K562 (cell line): ENCODE results near the gene COP1. TPM values are rescaled to one million over a fixed set of nuclear protein-coding genes. Genes with fewer than 3 reads are reported as not detected.
A peak's percentile ranks its signal among the peaks of the same experiment; 100 is the strongest.

Experiments
- ATAC-seq: fragments of 200-7000 bp; cut with Tn5 transposase; 3 replicates; pipeline ENCODE4 v1.9.1; 2020; ENCODE audit warnings: moderate library complexity
- BruUV-seq: library from RNA; stranded (reverse); fragments of 400-500 nt; replicated peaks from 2 replicates; lab custom pipeline; 2021; lab: Mats Ljungman, UMichigan
- CTCF ChIA-PET: fragments of 300-600 bp; formaldehyde crosslinking; extraction: SDS; loops from one replicate; lab custom pipeline; 2021; ENCODE audit warnings: low intra/inter-chr PET ratio; lab: Yijun Ruan, JAX
- POLR2A ChIA-PET: fragments of 300-600, 350-650 bp; sonication (Branson Sonifier 250); formaldehyde crosslinking; extraction: SDS; loops from one replicate; lab custom pipeline; 2021; ENCODE audit warnings: antibody characterized with exemption, inconsistent platforms; lab: Yijun Ruan, JAX
- DNase-seq, 4 experiments: peaks; one replicate each; pipeline versions ENCODE4 v3.0.0 to v3.0.0-alpha.2; 2011 to 2018; ENCODE audit warnings: low spot score in 3 of 4, mixed read lengths in 3 of 4; ENCODE audit errors: extremely low read depth in 1 of 4
- FAIRE-seq: peaks from 2 replicates; lab custom pipeline; 2011; peaks lifted over from hg19 to GRCh38; lab: Jason Lieb, UNC
- H2AFZ ChIP-seq: 2 replicates; pipeline ENCODE4 v1.6.0; 2011; ENCODE audit warnings: low read depth, low read length, control low read depth, inconsistent platforms
- H3K27ac ChIP-seq: fragments of 200-600 bp; 3 replicates; pipeline ENCODE4 v1.8.0; 2011; ENCODE audit warnings: low read depth, mild to moderate bottlenecking, control low read depth, inconsistent platforms, low read length, moderate library complexity, mixed read lengths; ENCODE audit errors: extremely low read depth
- H3K27me3 ChIP-seq, 2 experiments: fragments of 300-600 bp in 1 of 2; 2 replicates in 1 of 2; 3 replicates in 1 of 2; pipeline versions ENCODE4 v1.6.0 to v1.8.0; 2011; ENCODE audit warnings: inconsistent platforms in 2 of 2, low read length in 2 of 2, mild to moderate bottlenecking in 1 of 2, mixed read lengths in 1 of 2, moderate library complexity in 1 of 2; ENCODE audit not compliant: control insufficient read depth in 2 of 2, insufficient read depth in 2 of 2
- H3K36me3 ChIP-seq: fragments of 300-600 bp; 3 replicates; pipeline ENCODE4 v1.8.0; 2011; ENCODE audit warnings: mild to moderate bottlenecking, low read length, inconsistent platforms; ENCODE audit not compliant: control insufficient read depth, insufficient read depth
- H3K4me1 ChIP-seq, 2 experiments: fragments of 200-600 bp in 1 of 2; replicated peaks in 1 of 2; 2 replicates in 1 of 2; 3 replicates in 1 of 2; pipeline versions ENCODE4 v1.5.1 to v1.8.0; 2011; ENCODE audit warnings: inconsistent platforms in 2 of 2, low read length in 2 of 2, mild to moderate bottlenecking in 1 of 2, mixed read lengths in 1 of 2, moderate library complexity in 1 of 2; ENCODE audit not compliant: control insufficient read depth in 2 of 2, insufficient read depth in 2 of 2
- H3K4me2 ChIP-seq: 2 replicates; pipeline ENCODE4 v1.6.1; 2011; ENCODE audit warnings: low read length, control low read depth, inconsistent platforms, mixed read lengths; ENCODE audit not compliant: insufficient read depth
- H3K4me3 ChIP-seq: fragments of 200-600 bp; sonication (generic), shearing (Covaris generic); 2 replicates; pipeline ENCODE4 v1.5.1; 2016; ENCODE audit warnings: control low read depth, inconsistent platforms
- H3K79me2 ChIP-seq: fragments of 200-600 bp; 3 replicates; pipeline ENCODE4 v1.8.0; 2011; ENCODE audit warnings: low read length, inconsistent platforms; ENCODE audit not compliant: control insufficient read depth, insufficient read depth
- H3K9ac ChIP-seq, 2 experiments: 2 replicates each; pipeline versions ENCODE4 v1.6.0 to v1.6.1; 2011; ENCODE audit warnings: low read depth in 2 of 2, low read length in 2 of 2, control low read depth in 1 of 2, inconsistent platforms in 1 of 2, mild to moderate bottlenecking in 1 of 2, mixed read lengths in 1 of 2; ENCODE audit not compliant: insufficient read depth in 1 of 2
- H3K9me1 ChIP-seq: one replicate; pipeline ENCODE4 v1.6.0; 2011; ENCODE audit warnings: inconsistent platforms, mild to moderate bottlenecking, low read length, moderate library complexity; ENCODE audit not compliant: control insufficient read depth, insufficient read depth
- H3K9me3 ChIP-seq: replicated peaks from 2 replicates; pipeline ENCODE4 v1.5.1; 2011; ENCODE audit warnings: low read depth, low read length, inconsistent platforms; ENCODE audit not compliant: control insufficient read depth, insufficient read depth
- H4K20me1 ChIP-seq: replicated peaks from 2 replicates; pipeline ENCODE4 v1.6.1; 2011; ENCODE audit warnings: low read length, inconsistent platforms, mixed read lengths; ENCODE audit not compliant: control insufficient read depth, insufficient read depth
- CAMTA2 ChIP-seq: fragments of 250-450 bp; sonication (Bioruptor Pico); conservative IDR thresholded peaks from 2 replicates; pipeline ENCODE4 v1.5.1; 2022
- EHMT2 ChIP-seq: fragments of 450-650 bp; IDR thresholded peaks from 2 replicates; pipeline ENCODE4 v1.6.1; 2018; ENCODE audit warnings: antibody characterized with exemption
- HDAC8 ChIP-seq: fragments of 450-650 bp; IDR thresholded peaks from 2 replicates; pipeline ENCODE4 v1.6.1; 2016; ENCODE audit warnings: mild to moderate bottlenecking, missing genetic modification characterization, moderate library complexity, missing compliant biosample characterization
- WGBS: fragments of 100-300 bp; shearing (Covaris generic); methylation state at CpG from one replicate; pipeline ENCODE4 v1.1.6; 2016; ENCODE audit warnings: low coverage, mixed read lengths; ENCODE audit not compliant: insufficient coverage; ENCODE audit errors: missing lambda C conversion rate; 5-methylcytosine and 5-hydroxymethylcytosine counted together
- in situ Hi-C: fragments of 300-500 bp; cut with MboI; formaldehyde crosslinking; loops from 4 replicates; pipeline ENCODE4 v1.15.0; 2018; ENCODE audit warnings: inconsistent platforms, mixed read lengths
- intact Hi-C: fragments of 100-400 bp; cut with micrococcal nuclease; formaldehyde crosslinking; loops from 2 replicates; pipeline ENCODE4 v1.14.2; 2022
- polyA plus RNA-seq, 8 experiments: library from polyadenylated mRNA; depleted of rRNA in 4 of 8; stranded (reverse) in 5 of 8; unstranded in 3 of 8; fragments of >200 nt; fragmentation: Nextera tagmentation in 2 of 8; fragmentation: Illumina TruSeq in 1 of 8; extraction: Ambion mirVana in 2 of 8; extraction: Trizol in 1 of 8; gene quantifications; 2 replicates each; pipeline versions ENCODE4 v1.2.1 to v1.2.3, GENCODE V29; 2011 to 2014; ENCODE audit warnings: inconsistent platforms in 1 of 8, missing spikeins in 1 of 8
- total RNA-seq, 7 experiments: library from RNA; depleted of rRNA in 6 of 7; stranded (reverse); fragments of >200 nt in 6 of 7; fragmentation: Illumina TruSeq in 2 of 7; extraction: Trizol in 2 of 7; gene quantifications; 2 replicates each; pipeline versions ENCODE4 v1.2.1 to v1.2.3, GENCODE V29; 2011 to 2021; ENCODE audit warnings: low replicate concordance in 1 of 7
- TF ChIP-seq, protein P1 (sequence below): sonication (generic); formaldehyde crosslinking; IDR thresholded peaks from 2 replicates; pipeline ENCODE4 v1.8.0; 2022; ENCODE audit warnings: mild to moderate bottlenecking, low read depth, missing genetic modification reagents
- TF ChIP-seq, protein P2 (sequence below), 2 experiments: fragments of 450-650 bp; formaldehyde crosslinking in 1 of 2; IDR thresholded peaks; 2 replicates each; pipeline versions ENCODE4 v1.4.0 to v1.6.1; 2014 to 2020; ENCODE audit warnings: mild to moderate bottlenecking in 2 of 2, borderline replicate concordance in 1 of 2, low read depth in 1 of 2
- TF ChIP-seq, protein P3 (sequence below): fragments of 450-650 bp; formaldehyde crosslinking; IDR thresholded peaks from 2 replicates; pipeline ENCODE4 v1.4.0; 2020; ENCODE audit warnings: mild to moderate bottlenecking, mixed read lengths

COP1 gene
- total and polyA plus RNA-seq, 9 of the 15 experiments (the other 6 are each of a cell fraction or from before 2014, with no cell fraction given): 25.8 to 77.7 (median 58.6) TPM

DNA sequence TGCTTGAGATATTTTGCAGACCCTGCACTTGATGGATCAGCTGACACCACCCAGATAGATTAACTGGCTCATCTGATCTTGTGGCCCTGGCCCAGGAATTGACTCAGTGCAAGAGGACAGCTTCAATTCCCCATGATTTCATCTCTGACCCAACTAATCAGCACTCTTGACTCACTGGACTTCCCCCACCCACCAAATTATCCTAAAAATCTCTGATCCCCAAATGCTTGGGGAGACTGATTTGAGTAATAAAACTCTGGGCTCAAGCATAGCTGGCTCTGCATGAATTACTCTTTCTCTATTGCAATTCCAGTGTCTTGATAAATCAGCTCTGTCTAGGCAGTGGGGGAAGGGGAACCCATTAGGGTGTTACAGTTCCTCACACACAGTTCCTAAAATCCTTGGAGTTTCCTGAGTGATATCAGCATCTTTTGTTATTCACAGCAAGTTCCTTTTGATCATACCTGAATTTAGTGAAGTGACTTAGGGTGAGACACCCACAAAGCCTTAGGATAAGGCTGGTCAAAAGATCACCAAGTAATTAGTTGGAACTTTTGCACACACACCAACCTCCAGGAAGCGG is 104.2 kb downstream of the COP1 start (continued):
- TF ChIP-seq, protein P1, sequence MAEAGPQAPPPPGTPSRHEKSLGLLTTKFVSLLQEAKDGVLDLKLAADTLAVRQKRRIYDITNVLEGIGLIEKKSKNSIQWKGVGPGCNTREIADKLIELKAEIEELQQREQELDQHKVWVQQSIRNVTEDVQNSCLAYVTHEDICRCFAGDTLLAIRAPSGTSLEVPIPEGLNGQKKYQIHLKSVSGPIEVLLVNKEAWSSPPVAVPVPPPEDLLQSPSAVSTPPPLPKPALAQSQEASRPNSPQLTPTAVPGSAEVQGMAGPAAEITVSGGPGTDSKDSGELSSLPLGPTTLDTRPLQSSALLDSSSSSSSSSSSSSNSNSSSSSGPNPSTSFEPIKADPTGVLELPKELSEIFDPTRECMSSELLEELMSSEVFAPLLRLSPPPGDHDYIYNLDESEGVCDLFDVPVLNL (CRISPR knock-in tag): no peak
- TF ChIP-seq CAMTA2 (CRISPR knock-in tag): no peak

DNA sequence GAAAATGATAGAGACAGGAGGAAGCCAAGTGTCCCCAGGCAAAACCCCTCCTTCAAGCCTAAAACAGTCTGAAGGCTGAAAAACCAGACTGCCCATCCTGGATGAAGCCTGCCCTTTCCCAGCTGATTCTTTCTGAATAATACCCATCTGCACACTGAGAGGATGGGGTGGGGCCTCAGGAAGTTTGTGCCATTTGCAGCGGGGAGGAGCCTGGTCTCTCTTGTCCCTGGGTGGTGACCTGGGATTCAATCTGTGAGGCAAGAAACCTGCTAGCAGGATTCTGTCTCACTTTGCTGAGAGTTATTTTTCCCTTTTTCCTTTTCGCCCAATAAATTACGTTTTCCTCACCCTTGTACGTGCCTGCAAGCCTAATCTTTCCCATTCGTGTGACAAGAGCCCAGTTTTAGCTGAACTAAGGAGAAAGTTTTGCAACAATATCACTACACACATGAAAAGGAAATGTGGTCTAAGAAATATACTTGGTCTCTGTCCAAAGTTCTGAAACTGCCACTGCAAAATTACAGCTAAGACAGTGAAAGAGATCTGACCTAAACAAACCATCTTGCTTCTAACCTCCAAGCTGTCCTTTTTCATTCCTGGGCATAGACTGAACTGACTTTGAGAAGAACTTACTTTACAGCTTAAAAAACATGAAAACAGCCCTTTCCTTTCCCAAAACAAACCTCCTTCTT is 105.0 kb downstream of the COP1 start:
- ChIA-PET CTCF (no interaction called here), POLR2A (no interaction called here)
- no peak overlapping the region for H3K4me3 ChIP-seq
- H3K9me3 ChIP-seq: peaks cover 18% of the 10 kb centered on the region; the same call in 1 of the 2 replicates
- no peak overlapping the region for H3K4me2 ChIP-seq
- BruUV-seq: no TSS peak
- no peaks in the 10 kb centered on the region for H4K20me1 ChIP-seq
- WGBS: 95% methylated on average over 5 of the region's 5 CpGs
- FAIRE-seq: no peak
- no peak overlapping the region for H2AFZ ChIP-seq
- no peak overlapping the region for H3K9ac ChIP-seq
- H3K79me2 ChIP-seq: no peaks in the 10 kb centered on the region
- no peak for DNase-seq
- intact Hi-C loops: no loop called here
- peaks cover 26% of the 10 kb centered on the region; the same call in 2 of the 3 replicates for H3K36me3 ChIP-seq
- no peak for ATAC-seq
- H3K9me1 ChIP-seq: no peaks in the 10 kb centered on the region
- H3K27ac ChIP-seq: no peak overlapping the region
- no peaks in the 10 kb centered on the region for H3K27me3 ChIP-seq
- H3K4me1 ChIP-seq: no peaks in the 10 kb centered on the region
- TF ChIP-seq HDAC8 (no peak), EHMT2 (peak; percentile 63; the same call in 1 of the 2 replicates)
- TF ChIP-seq, protein P2, sequence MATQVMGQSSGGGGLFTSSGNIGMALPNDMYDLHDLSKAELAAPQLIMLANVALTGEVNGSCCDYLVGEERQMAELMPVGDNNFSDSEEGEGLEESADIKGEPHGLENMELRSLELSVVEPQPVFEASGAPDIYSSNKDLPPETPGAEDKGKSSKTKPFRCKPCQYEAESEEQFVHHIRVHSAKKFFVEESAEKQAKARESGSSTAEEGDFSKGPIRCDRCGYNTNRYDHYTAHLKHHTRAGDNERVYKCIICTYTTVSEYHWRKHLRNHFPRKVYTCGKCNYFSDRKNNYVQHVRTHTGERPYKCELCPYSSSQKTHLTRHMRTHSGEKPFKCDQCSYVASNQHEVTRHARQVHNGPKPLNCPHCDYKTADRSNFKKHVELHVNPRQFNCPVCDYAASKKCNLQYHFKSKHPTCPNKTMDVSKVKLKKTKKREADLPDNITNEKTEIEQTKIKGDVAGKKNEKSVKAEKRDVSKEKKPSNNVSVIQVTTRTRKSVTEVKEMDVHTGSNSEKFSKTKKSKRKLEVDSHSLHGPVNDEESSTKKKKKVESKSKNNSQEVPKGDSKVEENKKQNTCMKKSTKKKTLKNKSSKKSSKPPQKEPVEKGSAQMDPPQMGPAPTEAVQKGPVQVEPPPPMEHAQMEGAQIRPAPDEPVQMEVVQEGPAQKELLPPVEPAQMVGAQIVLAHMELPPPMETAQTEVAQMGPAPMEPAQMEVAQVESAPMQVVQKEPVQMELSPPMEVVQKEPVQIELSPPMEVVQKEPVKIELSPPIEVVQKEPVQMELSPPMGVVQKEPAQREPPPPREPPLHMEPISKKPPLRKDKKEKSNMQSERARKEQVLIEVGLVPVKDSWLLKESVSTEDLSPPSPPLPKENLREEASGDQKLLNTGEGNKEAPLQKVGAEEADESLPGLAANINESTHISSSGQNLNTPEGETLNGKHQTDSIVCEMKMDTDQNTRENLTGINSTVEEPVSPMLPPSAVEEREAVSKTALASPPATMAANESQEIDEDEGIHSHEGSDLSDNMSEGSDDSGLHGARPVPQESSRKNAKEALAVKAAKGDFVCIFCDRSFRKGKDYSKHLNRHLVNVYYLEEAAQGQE (IDR thresholded peaks at IDR 0.05; ENCODE audit: borderline replicate concordance): peak; percentile 91
- TF ChIP-seq, protein P2 (CRISPR knock-in tag; IDR thresholded peaks at IDR 0.05; ENCODE audit: low read depth): no peak
- TF ChIP-seq, protein P3, sequence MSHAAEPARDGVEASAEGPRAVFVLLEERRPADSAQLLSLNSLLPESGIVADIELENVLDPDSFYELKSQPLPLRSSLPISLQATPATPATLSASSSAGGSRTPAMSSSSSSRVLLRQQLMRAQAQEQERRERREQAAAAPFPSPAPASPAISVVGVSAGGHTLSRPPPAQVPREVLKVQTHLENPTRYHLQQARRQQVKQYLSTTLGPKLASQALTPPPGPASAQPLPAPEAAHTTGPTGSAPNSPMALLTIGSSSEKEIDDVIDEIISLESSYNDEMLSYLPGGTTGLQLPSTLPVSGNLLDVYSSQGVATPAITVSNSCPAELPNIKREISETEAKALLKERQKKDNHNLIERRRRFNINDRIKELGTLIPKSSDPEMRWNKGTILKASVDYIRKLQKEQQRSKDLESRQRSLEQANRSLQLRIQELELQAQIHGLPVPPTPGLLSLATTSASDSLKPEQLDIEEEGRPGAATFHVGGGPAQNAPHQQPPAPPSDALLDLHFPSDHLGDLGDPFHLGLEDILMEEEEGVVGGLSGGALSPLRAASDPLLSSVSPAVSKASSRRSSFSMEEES: no peak
- in situ Hi-C loops: no loop called here
